SK-N-SH treated with all-trans-retinoic acid at 6 μM for 48 hours (cell line): ENCODE measurements around the gene C5AR2.

ENCODE experiments used
- ATAC-seq: fragments of 200-7000 bp; cut with Tn5 transposase; 3 replicates; pipeline ENCODE4 v1.9.1; 2020; ENCODE audit warnings: mild to moderate bottlenecking, moderate library complexity
- ARNTL ChIP-seq: fragments of 450-650 bp; formaldehyde crosslinking; IDR thresholded peaks from 2 replicates; pipeline ENCODE4 v1.5.0; 2020; ENCODE audit warnings: low read depth, mild to moderate bottlenecking, moderate library complexity, borderline replicate concordance
- BACH2 ChIP-seq: fragments of 250-450 bp; sonication (Bioruptor Pico); IDR thresholded peaks from 2 replicates; pipeline ENCODE4 v1.9.0; 2021; ENCODE audit warnings: mild to moderate bottlenecking, borderline replicate concordance
- ESRRG ChIP-seq: fragments of 250-450 bp; sonication (Bioruptor Pico); IDR thresholded peaks from 2 replicates; pipeline ENCODE4 v1.6.1; 2021; ENCODE audit warnings: mild to moderate bottlenecking
- ISL1 ChIP-seq: fragments of 250-450 bp; sonication (Bioruptor Pico); IDR thresholded peaks from 2 replicates; pipeline ENCODE4 v2.1.2; 2022; ENCODE audit warnings: mild to moderate bottlenecking, moderate library complexity
- OSR1 ChIP-seq: fragments of 250-450 bp; sonication (Bioruptor Pico); IDR thresholded peaks from 2 replicates; pipeline ENCODE4 v1.8.0; 2022; ENCODE audit warnings: moderate library complexity, mild to moderate bottlenecking, inconsistent platforms
- PPARA ChIP-seq: fragments of 250-450 bp; sonication (Bioruptor Pico); IDR thresholded peaks from 2 replicates; pipeline ENCODE4 v1.5.0; 2020; ENCODE audit warnings: mild to moderate bottlenecking, borderline replicate concordance
- RARB ChIP-seq: fragments of 250-450 bp; sonication (Bioruptor Pico); IDR thresholded peaks from 2 replicates; pipeline ENCODE4 v1.8.0; 2021; ENCODE audit warnings: mild to moderate bottlenecking, moderate library complexity
- SNAI2 ChIP-seq: fragments of 250-450 bp; sonication (Bioruptor Pico); IDR thresholded peaks from 2 replicates; pipeline ENCODE4 v1.5.0; 2020; ENCODE audit warnings: mild to moderate bottlenecking, moderate library complexity
- TCF4 ChIP-seq: fragments of 250-450 bp; sonication (Bioruptor Pico); IDR thresholded peaks from 2 replicates; pipeline ENCODE4 v1.8.0; 2021; ENCODE audit warnings: mild to moderate bottlenecking, moderate library complexity, borderline replicate concordance
- TOX ChIP-seq: fragments of 250-450 bp; sonication (Bioruptor Pico); IDR thresholded peaks from 2 replicates; pipeline ENCODE4 v1.8.0; 2021; ENCODE audit warnings: mild to moderate bottlenecking, moderate library complexity, borderline replicate concordance
- ZC3H10 ChIP-seq: fragments of 250-450 bp; sonication (Bioruptor Pico); IDR thresholded peaks from 2 replicates; pipeline ENCODE4 v1.5.1; 2021; ENCODE audit warnings: mild to moderate bottlenecking, moderate library complexity
- ZFP3 ChIP-seq: fragments of 250-450 bp; sonication (Bioruptor Pico); IDR thresholded peaks from 2 replicates; pipeline ENCODE4 v1.5.0; 2020; ENCODE audit warnings: mild to moderate bottlenecking, moderate library complexity
- ZFP30 ChIP-seq: fragments of 450-650 bp; formaldehyde crosslinking; IDR thresholded peaks from 2 replicates; pipeline ENCODE4 v1.5.0; 2022; ENCODE audit warnings: mild to moderate bottlenecking, moderate library complexity
- ZNF565 ChIP-seq: fragments of 450-650 bp; formaldehyde crosslinking; conservative IDR thresholded peaks from 2 replicates; pipeline ENCODE4 v1.5.0; 2020; ENCODE audit warnings: low read depth, mild to moderate bottlenecking, moderate library complexity
- ZNF70 ChIP-seq: fragments of 450-650 bp; formaldehyde crosslinking; IDR thresholded peaks from 2 replicates; pipeline ENCODE4 v1.5.0; 2020; ENCODE audit warnings: mild to moderate bottlenecking, moderate library complexity
- TF ChIP-seq, protein P1 (sequence below): fragments of 250-450 bp; sonication (Bioruptor Pico); IDR thresholded peaks from 2 replicates; pipeline ENCODE4 v1.5.1; 2021; ENCODE audit warnings: mild to moderate bottlenecking, moderate library complexity
- TF ChIP-seq, protein P2 (sequence below): fragments of 250-450 bp; sonication (Bioruptor Pico); IDR thresholded peaks from 2 replicates; pipeline ENCODE4 v1.8.0; 2020; ENCODE audit warnings: mild to moderate bottlenecking, moderate library complexity, borderline replicate concordance
- TF ChIP-seq, protein P3 (sequence below): fragments of 250-450 bp; sonication (Bioruptor Pico); IDR thresholded peaks from 2 replicates; pipeline ENCODE4 v1.5.1; 2020; ENCODE audit warnings: low read depth, mild to moderate bottlenecking, moderate library complexity
- TF ChIP-seq, protein P4 (sequence below): fragments of 250-450 bp; sonication (Bioruptor Pico); IDR thresholded peaks from 2 replicates; pipeline ENCODE4 v1.5.0; 2020; ENCODE audit warnings: mild to moderate bottlenecking, moderate library complexity
- TF ChIP-seq, protein P5 (sequence below): fragments of 250-450 bp; sonication (Bioruptor Pico); IDR thresholded peaks from 2 replicates; pipeline ENCODE4 v1.8.0; 2021; ENCODE audit warnings: low read depth, mild to moderate bottlenecking, moderate library complexity, borderline replicate concordance

C5AR2 gene

DNA sequence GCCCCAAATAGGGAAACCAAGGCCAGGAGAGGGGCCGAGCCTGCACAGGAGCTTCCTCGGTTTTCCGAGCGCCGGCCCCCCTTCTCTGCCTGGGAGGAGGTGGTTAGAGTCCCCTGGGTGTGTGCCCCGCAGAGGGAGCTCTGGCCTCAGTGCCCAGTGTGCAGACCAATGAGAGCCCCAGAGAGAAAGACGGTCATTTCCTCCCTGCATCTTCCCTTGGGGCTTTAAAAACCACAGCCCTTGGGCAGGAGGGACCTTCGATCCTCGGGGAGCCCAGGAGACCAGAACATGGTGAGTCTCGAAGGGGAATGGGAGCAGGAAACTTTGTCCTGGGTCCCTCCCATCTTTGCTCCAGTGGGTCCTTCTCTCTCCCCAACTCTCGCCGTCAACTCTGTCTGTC lies 22.4 kb upstream of the C5AR2 start, which contains the start of gene C5AR1:
C5AR1 (plus strand) TSS at position 254 of the 400 bp plus-strand sequence; CDS start at position 289, 35 bp downstream.
- ATAC-seq: peak; percentile 32; the same call in 2 of the 3 replicates
- TF ChIP-seq TOX (CRISPR knock-in tag) (no peak), ISL1 (no peak), ZFP30 (CRISPR knock-in tag) (no peak), ESRRG (CRISPR knock-in tag) (no peak), ARNTL (no peak), TCF4 (CRISPR knock-in tag) (no peak), ZNF70 (no peak), ZNF565 (no peak), RARB (no peak), SNAI2 (no peak)
- TF ChIP-seq, protein P1, sequence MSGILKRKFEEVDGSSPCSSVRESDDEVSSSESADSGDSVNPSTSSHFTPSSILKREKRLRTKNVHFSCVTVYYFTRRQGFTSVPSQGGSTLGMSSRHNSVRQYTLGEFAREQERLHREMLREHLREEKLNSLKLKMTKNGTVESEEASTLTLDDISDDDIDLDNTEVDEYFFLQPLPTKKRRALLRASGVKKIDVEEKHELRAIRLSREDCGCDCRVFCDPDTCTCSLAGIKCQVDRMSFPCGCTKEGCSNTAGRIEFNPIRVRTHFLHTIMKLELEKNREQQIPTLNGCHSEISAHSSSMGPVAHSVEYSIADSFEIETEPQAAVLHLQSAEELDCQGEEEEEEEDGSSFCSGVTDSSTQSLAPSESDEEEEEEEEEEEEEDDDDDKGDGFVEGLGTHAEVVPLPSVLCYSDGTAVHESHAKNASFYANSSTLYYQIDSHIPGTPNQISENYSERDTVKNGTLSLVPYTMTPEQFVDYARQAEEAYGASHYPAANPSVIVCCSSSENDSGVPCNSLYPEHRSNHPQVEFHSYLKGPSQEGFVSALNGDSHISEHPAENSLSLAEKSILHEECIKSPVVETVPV (CRISPR knock-in tag): no peak
- TF ChIP-seq, protein P2, sequence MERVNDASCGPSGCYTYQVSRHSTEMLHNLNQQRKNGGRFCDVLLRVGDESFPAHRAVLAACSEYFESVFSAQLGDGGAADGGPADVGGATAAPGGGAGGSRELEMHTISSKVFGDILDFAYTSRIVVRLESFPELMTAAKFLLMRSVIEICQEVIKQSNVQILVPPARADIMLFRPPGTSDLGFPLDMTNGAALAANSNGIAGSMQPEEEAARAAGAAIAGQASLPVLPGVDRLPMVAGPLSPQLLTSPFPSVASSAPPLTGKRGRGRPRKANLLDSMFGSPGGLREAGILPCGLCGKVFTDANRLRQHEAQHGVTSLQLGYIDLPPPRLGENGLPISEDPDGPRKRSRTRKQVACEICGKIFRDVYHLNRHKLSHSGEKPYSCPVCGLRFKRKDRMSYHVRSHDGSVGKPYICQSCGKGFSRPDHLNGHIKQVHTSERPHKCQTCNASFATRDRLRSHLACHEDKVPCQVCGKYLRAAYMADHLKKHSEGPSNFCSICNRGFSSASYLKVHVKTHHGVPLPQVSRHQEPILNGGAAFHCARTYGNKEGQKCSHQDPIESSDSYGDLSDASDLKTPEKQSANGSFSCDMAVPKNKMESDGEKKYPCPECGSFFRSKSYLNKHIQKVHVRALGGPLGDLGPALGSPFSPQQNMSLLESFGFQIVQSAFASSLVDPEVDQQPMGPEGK (CRISPR knock-in tag): no peak

DNA sequence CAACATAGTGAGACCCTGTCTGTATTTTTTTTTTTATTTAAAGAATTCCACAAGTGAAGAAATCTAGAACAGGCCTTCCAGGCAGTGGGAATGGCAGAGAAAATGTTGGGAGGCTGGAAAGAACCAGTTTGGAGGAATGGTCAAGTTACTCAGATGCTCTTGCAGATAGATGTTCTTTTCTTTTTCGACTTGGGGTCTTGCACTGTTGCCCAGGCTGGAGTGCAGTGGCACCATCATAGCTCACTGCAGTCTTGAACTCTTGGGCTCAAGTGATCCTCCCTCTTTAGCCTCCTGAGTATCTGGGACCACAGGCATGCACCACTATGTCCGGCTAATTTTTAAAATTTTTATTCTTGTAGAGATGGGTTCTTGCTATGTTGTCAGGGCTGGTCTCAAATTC lies 21.7 kb upstream of the C5AR2 start:
- TF ChIP-seq BACH2 (CRISPR knock-in tag) (no peak), ARNTL (no peak), ISL1 (no peak), ZFP30 (CRISPR knock-in tag) (no peak), TCF4 (CRISPR knock-in tag) (no peak), TOX (CRISPR knock-in tag) (no peak), ZNF565 (no peak), OSR1 (CRISPR knock-in tag) (no peak), ESRRG (CRISPR knock-in tag) (no peak), PPARA (CRISPR knock-in tag) (no peak), ZFP3 (CRISPR knock-in tag) (no peak), ZC3H10 (CRISPR knock-in tag) (no peak), RARB (no peak)
- TF ChIP-seq, protein P3, sequence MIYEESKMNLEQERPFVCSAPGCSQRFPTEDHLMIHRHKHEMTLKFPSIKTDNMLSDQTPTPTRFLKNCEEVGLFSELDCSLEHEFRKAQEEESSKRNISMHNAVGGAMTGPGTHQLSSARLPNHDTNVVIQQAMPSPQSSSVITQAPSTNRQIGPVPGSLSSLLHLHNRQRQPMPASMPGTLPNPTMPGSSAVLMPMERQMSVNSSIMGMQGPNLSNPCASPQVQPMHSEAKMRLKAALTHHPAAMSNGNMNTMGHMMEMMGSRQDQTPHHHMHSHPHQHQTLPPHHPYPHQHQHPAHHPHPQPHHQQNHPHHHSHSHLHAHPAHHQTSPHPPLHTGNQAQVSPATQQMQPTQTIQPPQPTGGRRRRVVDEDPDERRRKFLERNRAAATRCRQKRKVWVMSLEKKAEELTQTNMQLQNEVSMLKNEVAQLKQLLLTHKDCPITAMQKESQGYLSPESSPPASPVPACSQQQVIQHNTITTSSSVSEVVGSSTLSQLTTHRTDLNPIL (CRISPR knock-in tag): no peak
- TF ChIP-seq, protein P1 (CRISPR knock-in tag): no peak
- TF ChIP-seq, protein P4, sequence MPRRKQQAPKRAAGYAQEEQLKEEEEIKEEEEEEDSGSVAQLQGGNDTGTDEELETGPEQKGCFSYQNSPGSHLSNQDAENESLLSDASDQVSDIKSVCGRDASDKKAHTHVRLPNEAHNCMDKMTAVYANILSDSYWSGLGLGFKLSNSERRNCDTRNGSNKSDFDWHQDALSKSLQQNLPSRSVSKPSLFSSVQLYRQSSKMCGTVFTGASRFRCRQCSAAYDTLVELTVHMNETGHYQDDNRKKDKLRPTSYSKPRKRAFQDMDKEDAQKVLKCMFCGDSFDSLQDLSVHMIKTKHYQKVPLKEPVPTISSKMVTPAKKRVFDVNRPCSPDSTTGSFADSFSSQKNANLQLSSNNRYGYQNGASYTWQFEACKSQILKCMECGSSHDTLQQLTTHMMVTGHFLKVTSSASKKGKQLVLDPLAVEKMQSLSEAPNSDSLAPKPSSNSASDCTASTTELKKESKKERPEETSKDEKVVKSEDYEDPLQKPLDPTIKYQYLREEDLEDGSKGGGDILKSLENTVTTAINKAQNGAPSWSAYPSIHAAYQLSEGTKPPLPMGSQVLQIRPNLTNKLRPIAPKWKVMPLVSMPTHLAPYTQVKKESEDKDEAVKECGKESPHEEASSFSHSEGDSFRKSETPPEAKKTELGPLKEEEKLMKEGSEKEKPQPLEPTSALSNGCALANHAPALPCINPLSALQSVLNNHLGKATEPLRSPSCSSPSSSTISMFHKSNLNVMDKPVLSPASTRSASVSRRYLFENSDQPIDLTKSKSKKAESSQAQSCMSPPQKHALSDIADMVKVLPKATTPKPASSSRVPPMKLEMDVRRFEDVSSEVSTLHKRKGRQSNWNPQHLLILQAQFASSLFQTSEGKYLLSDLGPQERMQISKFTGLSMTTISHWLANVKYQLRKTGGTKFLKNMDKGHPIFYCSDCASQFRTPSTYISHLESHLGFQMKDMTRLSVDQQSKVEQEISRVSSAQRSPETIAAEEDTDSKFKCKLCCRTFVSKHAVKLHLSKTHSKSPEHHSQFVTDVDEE (CRISPR knock-in tag): no peak
- TF ChIP-seq, protein P2 (CRISPR knock-in tag): no peak
- TF ChIP-seq, protein P5, sequence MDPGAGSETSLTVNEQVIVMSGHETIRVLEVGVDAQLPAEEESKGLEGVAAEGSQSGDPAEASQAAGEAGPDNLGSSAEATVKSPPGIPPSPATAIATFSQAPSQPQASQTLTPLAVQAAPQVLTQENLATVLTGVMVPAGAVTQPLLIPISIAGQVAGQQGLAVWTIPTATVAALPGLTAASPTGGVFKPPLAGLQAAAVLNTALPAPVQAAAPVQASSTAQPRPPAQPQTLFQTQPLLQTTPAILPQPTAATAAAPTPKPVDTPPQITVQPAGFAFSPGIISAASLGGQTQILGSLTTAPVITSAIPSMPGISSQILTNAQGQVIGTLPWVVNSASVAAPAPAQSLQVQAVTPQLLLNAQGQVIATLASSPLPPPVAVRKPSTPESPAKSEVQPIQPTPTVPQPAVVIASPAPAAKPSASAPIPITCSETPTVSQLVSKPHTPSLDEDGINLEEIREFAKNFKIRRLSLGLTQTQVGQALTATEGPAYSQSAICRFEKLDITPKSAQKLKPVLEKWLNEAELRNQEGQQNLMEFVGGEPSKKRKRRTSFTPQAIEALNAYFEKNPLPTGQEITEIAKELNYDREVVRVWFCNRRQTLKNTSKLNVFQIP (CRISPR knock-in tag): no peak
- no peak for ATAC-seq
